GM18511 (cell line): Measurements from ENCODE around the gene CEBPB.
"Not testable (repeated sequence)": the region's sequence is repeated elsewhere in the genome, so short reads cannot be mapped to it uniquely, and the experiment has no call there.

Experiments
- ATAC-seq: cut with Tn5 transposase; IDR thresholded peaks from one replicate; pipeline ENCODE4 v1.9.1; 2021; ENCODE audit warnings: mild to moderate bottlenecking, moderate library complexity; ENCODE audit not compliant: unreplicated experiment

Gene CEBPB

GRCh38 chr20:50190251-50191064 is at the start of gene CEBPB:
CEBPB (plus strand) TSS chr20:50190830; CDS start chr20:50191034, 204 bp downstream.
- ATAC-seq, result peak; percentile 44

- ATAC-seq, result no peak
Observed at GRCh38 chr20:50141018-50141675, 49.5 kb upstream of the CEBPB start.

- no peak for ATAC-seq
Observed at GRCh38 chr20:50141811-50142561, 48.6 kb upstream of the CEBPB start.

DNA sequence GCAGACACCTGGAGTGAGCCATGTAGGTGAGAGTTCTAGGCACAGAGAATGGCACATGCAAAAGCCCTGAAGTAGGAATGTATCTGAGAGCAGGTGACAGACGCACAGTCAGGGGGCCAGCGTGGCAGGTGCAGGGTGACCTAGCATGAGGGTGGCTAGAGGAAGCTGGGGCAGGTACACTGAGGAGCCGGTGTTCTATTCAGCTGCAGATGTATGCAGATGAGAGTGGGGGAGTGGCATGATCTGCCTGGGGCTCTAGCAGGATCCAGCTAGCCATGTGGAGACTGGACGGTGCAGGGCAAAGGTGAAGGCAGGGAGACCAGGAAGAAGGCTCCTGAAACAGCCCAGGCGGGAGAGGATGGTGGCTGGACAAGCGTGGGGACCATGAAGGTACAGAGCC is 47.8 kb upstream of the CEBPB start:
- ATAC-seq, result no peak

DNA sequence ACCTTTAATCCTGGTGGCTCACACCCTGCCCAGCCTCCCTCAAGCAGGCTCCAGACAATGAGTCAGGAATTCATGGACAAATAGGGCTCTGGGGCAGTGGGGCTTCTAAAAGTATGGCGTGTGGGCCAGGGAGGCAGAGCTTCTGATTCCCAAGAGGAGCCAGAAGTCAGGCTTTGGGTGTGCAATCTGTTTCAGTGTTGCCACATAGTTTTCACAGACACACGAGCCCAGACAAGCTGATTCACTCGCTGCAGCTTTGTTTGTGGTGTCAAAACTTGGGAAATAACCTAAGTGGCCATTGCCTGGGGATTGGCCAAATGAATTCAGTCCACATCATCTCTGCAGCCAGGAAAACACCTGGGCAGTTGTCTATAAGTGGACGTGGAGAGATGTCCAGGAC is 46.3 kb upstream of the CEBPB start:
- no peak for ATAC-seq

DNA sequence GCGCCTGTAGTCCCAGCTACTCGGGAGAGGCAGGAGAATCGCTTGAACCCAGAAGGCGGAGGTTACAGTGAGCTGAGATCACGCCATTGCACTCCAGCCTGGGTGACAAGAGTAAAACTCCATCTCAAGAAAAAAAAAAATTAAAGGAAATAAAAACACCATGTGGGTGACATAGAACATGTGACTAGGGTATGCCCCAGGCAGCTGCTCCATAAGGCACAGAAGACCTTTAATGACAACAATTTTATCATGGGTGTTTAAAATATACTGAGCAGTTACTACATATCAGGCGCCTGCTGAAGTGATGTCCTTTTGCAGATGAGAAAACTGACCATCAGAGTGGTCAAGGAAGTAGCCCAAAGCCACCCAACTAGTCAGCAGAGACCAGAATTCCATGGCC is 45.1 kb upstream of the CEBPB start:
- ATAC-seq, result no peak

GRCh38 chr20:50146214-50146613 is 44.4 kb upstream of the CEBPB start:
- no peak for ATAC-seq

- ATAC-seq, result peak; percentile 95
Observed at GRCh38 chr20:50146732-50147662, 43.6 kb upstream of the CEBPB start.

GRCh38 chr20:50149481-50150254 is 41.0 kb upstream of the CEBPB start:
- ATAC-seq, result no peak

DNA sequence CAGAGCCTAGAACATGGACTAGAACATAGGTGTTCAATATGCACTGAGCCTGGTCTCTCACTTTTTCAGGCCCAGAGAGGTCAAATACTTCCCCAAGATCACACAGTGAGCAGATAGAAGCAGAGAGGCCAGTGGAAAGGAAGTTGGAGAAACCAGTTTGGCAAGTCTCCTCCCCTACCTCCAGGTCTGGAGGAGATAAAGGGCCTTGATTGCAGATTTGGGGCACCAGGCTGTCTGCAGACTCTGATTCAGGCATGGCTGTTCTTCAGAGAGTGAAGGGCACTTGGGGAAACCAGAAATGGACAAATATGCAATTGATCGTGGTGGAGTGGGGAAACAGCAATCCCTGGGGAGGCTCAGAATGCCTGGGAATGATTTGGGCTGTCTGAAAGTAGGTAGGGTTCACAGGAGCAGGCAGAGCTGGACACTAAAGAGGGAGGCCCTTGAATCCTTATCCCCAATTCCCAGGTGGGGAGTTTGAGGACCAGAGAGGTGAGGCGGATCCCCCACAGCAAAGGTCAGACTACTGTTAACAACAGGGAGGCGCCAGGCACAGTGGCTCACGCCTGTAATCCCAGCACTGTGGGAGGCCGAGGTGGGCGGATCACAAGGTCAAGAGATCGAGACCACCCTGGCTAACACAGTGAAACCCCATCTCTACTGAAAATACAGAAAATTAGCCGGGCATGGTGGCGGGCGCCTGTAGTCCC is 39.4 kb upstream of the CEBPB start:
- no peak for ATAC-seq

DNA sequence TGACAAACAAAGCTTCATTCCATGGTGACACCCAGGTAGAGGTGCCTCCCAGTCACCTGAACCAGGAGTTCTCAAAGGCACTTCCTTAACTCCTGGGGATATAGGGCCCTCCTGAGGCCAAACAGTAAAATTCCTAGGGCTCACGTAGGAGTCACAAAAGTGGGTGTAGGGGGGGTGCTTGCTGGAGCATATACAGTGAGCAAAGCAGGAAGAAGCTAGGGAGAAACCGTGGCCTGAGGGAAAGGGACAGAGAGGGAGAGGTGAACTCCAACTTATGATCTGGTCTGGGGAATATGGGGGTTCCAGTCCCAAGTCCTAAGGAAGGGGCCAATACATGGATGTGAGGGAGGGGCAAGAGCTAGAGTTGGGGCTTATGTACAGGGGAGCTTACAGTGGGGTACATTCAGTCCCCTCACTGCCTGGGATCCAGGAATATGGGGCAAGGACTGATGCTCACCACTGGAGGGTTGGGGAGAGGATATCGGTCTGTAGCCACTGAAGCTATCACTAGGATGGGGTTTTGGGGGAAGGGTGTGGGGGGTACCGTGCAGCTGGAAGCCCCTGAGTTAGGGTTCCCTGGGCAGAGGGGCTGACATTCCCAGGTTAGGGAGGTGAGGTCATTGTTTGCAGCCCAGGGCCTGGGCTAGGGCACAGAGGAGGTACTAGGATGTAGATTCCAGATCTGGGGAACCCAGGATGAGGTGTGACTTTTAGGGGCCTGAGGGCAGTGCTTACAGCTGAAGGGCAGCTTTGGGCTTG is 38.1 kb upstream of the CEBPB start:
- ATAC-seq, result no peak

GRCh38 chr20:50153153-50153499 is 37.5 kb upstream of the CEBPB start:
- ATAC-seq, result peak; percentile 9

- ATAC-seq, result peak; percentile 97
Observed at GRCh38 chr20:50153500-50154377, 36.9 kb upstream of the CEBPB start, which contains the start of gene PEDS1. PEDS1 (minus strand) TSS chr20:50153723; CDS start chr20:50153637, 86 bp downstream.

GRCh38 chr20:50161494-50161893 is 29.1 kb upstream of the CEBPB start:
- not testable (repeated sequence) for ATAC-seq

- ATAC-seq, result no peak
Observed at GRCh38 chr20:50163570-50164317, 26.9 kb upstream of the CEBPB start.

DNA sequence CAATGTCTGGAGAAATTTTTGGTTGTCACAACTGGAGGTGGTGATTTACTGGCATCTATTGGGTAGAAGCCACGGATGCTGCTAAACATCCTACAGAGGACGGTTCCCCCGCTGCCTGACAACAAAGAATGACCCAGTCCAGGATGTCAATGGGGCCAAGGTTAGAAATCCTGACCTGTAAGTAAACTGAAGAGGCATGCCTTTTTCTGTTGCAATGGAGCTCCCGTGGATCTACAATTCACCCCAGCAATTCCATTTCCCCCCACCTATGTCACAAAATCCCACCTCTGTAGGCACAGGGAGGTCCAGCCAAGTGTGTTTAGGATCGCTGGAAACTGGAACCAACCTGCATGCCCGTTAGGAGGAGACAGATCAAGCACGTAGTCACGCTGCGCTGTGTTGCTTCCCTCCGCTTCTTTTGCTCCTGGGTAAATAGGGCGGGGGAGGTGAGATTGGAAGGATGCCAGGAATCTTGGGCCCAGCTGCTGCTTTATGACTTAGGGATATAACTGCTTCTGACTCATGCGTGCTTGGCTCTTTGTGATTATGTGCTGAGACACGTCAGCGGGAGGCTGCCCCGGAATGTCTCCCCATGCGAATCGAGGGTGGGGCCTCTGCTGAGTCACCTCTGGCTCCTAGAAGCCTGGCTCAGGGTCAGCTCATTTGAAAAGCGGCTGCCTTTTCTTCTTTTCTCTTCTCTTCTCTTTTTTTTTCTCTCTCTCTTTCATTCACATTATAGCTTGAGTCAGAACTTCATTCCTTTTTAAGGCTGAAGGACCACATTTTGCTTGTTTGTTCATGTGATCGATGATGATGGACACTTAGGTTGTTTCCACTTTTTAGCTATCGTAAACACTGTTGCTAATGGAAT is 24.7 kb upstream of the CEBPB start:
- ATAC-seq, result peak; percentile 97
